ENCODE data around the gene THRB.
"Not testable (repeated sequence)": the region's sequence is repeated elsewhere in the genome, so short reads cannot be mapped to it uniquely, and the experiment has no call there.

- not testable (repeated sequence) for TF ChIP-seq CTCF, POLR2A (IDR thresholded peaks at IDR 0.05)
Observed at GRCh38 chr3:24420829-24421228, 73.8 kb downstream of the THRB start.
